Stimulated activated CD4-positive, alpha-beta T cell treated with anti-CD3 and anti-CD28 coated beads, Interleukin-15, amount 100 ng/mL, for 24 hours (primary cell): Measurements from ENCODE around the gene C10orf62.

Experiments
- DNase-seq: peaks from one replicate; pipeline ENCODE4 v3.0.0-alpha.2; 2020

C10orf62 gene

DNA sequence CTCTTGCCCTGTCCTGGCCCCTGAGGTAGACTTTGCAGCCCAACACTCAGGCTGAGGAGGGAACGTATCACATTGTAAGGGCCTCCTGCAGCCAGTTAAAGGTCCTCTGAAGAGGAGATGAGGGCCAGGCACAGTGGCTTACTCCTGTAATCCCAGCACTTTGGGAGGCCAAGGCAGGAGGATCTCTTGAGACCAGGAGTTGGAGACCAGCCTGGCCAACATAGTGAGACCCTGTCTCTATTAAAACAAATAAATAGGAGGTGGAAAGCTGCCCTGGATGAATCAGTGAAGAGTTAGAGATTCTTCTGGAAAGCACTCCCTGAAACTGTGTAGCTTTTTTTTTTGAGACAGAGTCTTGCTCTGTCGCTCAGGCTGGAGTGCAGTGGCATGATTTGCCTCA, 2.3 kb upstream of the C10orf62 start:
- DNase-seq: no peak

DNA sequence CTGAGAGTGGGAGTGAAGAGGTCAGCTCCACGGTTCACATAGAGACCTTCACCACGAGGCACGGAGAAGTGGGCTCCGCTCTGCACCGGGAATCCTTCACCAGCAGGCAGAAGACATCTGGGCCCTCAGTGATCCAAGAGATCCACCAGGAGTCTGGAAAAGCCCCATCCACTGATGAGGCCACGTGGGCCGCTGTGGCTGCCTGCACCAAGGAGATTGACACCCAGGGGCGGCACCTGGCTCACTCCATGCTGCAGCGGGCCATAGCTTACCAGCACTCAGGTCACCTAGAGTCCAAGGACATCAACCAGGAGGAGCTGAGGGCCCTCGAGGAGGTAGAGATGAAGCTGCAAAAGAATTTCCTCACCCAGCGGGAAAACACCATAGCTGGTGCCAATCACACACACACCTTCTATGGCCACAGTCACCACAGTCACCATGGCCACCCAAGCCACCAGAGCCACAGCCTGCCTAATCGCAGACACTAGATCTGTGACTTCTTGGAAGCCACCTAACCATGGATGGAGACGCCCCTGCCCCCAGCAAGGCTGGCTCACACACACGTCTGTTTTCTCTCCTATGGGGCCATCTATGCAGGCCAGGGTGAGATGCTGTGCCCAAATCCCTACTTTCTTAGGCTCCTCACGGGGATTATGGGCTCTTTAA, 694 bp downstream of the C10orf62 start:
- DNase-seq: no peak

DNA sequence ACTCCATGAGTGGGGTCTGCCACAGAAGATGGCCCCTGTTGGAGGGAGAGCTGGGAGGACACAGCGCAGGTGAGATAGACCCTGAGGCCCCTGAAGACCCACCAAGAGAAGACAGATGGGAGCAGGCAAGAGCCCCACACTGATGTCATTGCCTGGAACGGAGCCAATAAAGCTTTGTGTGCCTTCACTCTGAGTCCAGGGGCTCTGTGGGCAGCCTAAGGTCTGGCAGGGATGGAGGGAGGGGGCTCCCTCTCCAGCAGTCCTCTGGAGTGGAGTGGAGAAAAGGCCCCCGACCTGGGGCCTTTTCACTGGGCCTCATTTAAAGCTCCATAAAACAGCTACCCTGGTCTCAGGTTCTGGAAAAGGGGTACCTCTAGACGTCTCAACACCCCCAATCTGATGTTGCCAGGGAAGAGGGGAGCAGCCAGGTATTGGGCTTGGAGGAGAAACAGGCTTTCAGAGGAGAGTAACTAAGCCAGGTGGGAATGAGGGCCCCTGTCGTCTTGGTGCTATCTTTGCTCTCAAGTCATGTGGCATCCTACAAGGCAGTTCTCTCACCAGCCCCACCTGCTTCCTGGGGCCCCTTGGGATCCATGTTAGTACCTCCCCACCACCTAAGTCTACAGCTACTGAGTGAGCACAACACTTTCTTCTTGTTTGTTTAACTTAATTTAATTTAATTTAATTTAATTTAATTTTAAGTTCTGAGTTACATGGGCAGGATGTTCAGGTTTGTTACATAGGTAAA, 1.4 kb downstream of the C10orf62 start:
- DNase-seq: no peak

DNA sequence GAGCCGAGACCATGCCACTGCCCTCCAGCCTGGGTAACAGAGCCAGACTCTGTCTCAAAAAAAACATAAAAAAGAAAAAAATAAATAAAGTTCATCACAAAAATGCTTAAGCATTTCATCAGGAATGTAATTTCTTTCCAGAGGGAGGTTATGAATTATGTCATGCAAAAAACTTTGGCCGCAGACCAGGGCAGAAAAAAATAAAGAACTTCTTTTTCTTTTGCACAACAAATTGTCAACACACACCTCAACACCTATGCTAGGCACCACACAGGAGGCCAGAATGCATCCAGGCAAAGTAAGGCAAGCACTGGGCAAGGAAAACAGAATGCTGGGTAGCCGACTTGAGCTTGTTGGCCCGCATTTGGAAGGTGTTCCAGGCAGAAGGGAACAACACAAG, 3.9 kb downstream of the C10orf62 start:
- no peak for DNase-seq

DNA sequence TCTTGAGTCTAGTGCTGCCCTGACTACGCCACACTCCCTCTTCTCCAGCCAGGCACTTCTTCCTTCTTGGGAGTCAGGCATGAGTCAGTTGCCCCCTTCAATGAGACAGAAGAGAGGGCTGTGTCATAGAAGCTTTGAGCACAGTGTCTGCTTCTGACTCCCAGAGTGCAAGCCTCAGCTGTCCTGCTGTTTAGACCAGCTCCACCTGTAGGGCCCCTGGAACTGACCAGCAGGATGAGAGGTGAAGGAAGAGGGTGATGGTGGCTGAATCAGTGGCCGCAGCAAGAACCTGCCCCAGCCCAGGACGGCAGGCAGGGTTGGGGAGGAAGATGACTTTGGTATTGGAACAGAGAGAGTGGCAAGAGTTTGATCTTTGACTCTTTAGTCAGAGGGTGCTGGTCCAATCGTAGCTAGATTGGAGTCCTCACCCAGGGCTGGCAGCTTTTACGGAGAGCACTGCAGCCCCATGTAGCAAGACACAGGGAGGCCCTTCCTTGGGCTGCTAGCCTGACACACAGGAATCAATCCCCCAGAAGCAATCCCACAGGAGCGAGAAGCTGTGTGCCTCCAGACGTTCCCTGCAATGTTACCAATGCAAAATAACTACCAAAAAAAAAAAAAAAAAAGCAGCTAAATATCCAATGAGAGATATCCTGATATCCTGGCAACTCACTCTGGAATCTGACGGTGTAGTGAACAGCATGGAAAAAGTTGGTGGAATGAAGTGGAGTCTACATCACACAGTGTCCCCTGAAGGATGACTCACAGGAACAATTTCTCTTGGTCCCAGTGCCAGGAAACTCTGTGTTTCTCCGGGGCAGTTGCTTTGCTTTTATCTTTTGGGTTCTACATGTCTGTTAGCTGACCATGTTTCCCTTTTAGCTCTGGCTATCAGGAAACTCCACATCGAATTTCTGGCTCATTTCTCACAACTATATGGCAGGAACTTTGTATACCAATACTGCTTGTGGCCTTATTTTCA, 6.9 kb downstream of the C10orf62 start:
- no peak for DNase-seq

DNA sequence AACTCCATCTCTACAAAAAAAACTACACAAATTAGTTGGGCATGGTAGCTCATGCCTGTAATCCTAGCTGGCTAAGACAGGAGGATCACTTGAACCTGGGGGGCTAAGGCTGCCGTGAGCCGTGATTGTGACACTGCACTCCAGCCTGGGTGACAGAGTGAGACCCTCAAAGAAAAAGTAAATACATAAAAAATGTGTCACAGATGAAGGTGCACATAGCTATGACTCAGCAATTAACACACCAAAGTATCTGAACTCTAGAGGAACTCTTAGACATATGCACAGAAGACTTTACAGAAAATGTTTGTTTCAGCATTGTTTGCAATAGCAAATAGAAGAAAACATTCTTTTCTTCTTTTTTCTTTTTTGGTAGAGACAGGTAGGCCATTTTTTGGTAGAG, 8.3 kb downstream of the C10orf62 start:
- DNase-seq: no peak

DNA sequence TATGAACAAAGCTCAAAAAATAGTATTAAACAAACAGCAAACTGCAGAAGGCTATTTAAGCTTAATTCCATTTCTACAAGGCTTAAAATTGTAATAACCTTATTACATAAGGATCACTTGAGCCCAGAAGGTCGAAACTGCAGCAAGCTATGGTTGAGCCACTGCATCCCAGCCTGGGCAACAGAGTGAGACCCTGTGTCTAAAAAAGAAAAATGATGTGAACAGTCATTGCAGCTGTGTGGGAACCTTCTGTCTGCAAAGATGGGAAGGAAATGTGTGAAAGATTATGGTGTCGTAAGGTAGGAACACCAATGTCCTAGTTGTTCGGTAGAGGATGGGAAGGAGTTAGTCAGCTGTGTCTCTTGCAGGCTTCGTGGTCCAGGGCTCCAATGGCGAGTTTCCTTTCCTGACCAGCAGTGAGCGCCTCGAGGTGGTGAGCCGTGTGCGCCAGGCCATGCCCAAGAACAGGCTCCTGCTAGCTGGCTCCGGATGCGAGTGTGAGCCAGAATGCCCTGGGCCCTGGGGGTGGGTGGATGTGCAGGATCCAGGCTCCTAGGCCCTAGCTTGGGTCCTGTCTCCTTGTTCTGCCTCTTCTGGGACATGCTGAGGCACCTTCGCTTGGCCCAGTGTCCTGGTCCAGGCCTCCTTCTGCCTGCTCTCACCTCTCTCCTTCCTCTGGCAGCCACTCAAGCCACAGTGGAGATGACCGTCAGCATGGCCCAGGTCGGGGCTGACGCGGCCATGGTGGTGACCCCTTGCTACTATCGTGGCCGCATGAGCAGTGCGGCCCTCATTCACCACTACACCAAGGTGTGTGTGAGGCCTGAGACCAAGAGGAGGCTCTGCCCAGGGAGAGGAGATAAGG, 9.1 kb downstream of the C10orf62 start:
- DNase-seq: no peak

DNA sequence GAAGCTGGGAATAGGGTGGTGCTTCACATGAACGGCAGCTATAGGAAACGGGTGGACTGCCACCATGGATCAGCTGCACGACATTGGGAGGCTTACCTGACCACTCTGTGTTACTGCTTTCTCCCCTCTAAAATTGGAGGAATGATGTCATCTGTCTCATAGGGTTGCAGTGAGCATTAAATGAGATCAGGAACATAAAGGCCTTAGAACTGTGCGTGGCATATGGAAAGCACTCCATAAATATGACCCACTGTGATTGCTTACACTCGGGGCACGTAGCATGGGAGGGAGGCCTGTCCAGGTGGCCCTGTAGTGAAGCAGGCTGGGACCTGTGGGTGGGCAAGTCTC, 9.7 kb downstream of the C10orf62 start:
- no peak for DNase-seq

DNA sequence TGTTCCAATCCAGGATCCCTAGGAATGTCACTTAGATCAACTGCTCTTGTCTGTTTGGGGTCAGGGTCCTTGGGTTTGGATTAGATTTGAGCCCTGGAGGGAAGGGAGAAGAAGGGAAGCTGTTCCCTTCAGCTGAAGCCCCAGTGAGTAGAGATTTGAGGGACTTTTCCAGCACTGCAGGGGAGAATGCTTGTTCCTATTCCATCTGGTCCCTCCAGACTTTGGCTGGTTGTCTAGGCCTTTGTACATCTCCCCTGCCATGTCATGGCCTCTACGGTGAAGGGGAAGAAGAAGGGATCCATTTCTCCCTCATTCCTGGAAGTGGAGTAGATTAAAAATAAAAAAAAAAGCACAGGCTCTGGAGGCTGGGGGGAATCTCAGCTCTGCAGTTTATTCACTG, 11.1 kb downstream of the C10orf62 start:
- no peak for DNase-seq

DNA sequence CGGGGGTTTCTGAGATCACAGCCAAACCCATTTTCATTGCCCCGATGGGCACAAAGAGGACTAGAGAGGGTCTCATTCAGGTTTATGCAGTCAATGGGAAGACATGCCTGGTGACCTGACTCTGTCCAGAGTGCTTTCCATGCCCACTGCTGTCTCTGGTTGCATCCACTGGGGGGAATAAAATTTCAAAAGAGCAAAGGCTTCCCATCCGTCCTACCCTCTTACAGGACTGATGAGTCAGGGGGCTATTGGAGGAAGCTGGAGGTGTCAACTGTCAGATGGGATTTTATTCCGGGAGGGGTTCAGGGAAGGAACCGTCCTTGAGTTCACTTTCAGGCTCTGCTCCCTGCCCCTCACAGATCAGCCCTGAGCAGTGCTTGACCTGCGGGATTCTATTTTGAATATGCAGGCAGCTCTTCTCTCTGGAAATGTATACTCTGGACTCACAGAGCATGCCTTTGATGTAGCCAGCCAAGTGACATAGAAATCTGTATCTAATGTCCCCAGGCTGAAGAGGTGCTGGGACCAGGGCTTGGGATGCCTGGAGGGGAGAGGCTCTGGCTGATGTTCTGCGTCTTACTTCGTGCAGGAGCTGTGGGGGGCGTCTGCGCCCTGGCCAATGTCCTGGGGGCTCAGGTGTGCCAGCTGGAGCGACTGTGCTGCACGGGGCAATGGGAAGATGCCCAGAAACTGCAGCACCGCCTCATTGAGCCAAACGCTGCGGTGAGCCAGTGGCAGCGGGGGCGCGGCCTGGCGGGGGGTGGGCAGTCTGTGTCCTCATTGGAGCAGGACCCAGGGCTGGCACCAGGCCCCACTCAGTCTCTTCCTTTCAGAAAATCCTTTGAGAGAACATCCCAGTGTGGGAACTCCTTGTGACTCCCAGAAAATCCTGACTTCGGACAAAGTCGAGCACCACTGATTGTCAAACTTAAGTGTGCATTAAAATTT, 12.0 kb downstream of the C10orf62 start:
- DNase-seq: no peak

DNA sequence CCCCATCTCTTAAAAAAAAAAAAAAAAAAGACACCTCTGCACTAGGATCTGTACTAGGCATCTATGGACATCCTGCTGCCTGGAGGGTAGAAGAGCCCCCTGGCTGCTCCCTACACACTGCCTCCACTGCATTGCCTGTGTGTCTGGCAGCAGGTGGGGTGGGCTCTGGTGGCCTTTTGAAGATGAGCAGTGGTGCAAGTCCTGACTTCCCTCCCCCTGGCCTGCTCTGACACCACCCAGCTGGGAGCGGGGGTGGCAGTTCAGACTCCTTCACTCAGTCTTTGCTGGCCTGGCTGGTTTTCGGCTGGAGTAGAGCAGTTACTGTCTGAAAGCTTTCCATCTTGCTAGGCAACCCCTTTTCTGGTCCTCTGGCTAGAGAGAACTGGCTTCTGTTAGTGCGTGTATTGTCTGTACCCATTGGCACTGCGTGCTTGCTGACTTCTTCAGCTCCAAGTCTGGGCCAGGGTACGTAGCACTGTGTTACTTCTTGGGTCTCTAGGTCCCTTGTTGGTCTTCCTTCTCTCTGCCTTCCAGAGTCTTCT, 17.6 kb downstream of the C10orf62 start:
- DNase-seq: no peak

DNA sequence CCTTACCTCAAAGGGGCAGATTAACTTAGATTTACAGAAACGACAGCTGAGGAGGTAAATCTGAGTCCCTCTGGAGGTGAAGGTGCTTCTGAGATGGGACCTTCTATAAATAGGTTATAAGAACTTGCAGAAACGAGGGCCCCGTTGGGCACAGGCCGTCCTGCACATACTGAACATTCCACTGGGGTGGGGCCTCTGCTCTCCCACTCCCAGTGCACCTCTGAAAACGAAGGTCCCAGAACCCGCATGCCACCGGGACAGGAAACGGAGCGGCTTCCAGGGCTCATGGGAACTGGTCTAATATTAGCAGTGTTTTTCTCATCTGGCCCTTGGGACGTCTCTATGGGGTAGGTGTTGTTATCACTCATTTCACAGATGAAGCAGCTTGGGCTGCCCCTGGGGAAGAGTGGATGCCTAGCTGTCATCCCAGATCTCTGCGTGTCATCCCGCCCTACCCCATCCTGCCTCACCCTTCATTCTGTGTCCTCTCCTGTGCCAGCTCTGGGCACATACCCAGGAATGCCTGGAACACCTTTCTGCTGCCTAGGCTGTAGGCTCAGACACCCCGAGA, 19.6 kb downstream of the C10orf62 start:
- DNase-seq: no peak

DNA sequence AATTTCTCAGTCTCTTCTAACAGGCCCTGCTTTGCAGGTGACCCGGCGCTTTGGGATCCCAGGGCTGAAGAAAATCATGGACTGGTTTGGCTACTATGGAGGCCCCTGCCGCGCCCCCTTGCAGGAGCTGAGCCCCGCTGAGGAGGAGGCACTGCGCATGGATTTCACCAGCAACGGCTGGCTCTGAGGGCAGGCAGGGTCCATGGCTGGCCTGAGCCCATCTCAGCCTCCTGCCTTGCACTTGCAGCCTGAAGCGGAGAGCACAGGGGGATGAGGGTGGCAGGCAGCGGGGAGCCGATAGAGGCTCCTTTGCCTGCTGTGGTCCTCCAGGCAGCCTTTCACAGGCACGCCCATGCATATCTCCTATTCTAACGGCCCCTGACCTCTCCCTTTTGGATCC, 22.0 kb downstream of the C10orf62 start:
- DNase-seq: no peak

DNA sequence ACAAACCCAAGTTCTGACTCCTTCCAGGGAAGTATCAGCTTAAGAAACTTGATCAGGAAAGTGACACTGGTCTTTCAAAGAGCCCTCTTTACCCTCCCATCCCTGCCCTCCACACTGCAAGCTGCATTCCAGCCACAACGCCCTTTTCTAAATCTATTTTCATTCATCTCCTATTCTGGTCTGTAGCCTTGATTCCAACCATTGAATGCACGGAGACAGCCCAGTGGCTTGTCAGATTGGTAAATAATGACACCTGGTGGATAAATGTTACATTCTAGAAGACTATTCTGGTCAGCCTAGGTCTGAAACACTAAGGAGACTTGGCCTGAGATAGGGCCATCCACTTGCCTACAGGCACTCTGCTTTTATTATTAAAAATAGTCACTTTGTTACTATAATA, 22.9 kb downstream of the C10orf62 start:
- DNase-seq: no peak

DNA sequence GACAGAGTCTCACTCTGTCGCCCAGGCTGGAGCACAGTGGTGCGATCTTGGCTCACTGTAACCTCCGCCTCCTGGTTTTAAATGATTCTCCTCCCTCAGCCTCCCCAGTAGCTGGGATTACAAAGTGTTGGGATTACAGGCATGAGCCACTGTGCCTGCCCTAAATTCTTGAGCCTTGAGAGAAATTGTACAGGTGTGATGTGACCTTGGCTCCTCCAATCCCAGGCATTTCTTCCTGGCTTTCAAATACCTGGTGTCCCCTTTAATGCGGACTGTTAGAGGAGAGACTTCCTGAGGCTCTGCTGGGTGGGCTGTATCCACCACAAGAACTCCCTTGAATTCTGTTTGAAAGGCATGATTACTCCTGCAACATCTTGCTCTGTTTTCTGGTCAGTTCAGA, 28.8 kb downstream of the C10orf62 start:
- DNase-seq: no peak

DNA sequence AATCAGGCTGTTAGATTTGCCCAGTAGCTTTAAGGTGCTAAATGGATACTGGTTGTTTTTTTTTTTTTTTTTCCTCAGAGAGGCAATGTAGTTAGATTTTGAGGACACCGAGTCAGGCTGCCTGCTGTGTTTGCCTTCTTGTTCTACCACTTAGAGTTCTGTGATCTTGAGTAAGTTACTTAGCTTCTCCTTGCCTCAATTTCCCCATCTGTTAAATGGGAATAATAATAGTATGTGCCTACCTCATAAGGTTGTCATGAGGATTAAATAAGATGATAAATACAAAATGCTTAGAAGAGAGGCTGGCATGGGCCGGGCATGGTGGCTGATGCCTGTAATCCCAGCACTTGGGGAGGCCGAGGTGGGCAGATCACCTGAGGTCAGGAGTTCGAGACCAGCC, 29.2 kb downstream of the C10orf62 start:
- DNase-seq: no peak

DNA sequence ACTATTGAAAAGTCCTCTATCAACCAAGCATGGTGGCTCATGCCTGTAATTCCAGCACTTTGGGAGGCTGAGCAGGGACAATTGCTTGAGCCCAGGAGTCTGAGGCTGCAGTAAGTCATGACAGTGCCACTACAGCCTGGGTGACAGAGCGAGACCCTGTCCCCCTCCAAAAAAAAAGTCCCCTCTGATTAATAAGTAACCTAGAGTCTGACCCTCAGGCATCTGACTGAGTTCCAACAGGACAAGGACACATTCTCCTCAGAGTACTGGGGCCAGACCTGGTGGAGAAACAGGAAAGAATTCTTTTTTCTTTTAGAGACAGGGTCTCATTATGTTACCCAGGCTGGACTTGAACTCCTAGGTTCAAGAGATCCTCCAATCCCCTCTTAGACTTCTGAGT, 33.8 kb downstream of the C10orf62 start:
- no peak for DNase-seq

DNA sequence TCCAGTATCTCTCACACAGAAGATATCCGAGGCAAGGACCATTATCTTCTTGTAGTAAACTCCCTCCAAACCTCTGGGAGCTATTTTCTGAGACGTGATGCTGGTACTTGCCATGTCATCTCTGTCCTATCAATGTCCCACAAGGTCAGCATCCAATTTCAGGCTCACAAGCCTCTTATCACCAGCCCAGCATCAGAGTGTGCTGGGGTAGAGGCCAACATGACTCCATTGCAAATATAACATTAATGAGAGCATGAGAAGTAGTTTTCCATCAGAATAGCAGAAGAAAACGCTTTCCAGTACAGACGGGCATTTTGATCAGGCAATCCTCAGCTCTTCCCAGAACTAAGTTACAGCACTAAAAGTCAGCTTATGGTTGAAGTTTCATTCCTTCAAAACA, 38.2 kb downstream of the C10orf62 start:
- no peak for DNase-seq

DNA sequence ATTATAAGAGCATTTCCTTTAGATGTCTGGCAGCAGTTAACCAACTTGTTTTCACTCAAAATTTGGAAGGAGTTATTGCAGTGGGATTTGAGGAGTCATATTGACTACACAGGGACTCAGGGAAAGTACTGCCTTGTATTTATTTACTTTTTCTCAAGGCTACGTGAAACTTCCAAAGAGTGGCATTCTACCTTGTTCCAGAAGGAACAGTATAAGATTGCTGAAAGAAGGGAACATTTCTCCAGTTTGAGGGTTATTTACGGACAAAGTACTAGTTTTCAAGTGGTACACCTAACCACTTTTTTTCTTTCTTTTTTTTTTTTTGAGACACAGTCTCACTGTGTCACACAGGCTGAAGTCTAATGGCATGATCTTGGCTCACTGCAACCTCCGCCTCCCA, 38.7 kb downstream of the C10orf62 start:
- DNase-seq: no peak

DNA sequence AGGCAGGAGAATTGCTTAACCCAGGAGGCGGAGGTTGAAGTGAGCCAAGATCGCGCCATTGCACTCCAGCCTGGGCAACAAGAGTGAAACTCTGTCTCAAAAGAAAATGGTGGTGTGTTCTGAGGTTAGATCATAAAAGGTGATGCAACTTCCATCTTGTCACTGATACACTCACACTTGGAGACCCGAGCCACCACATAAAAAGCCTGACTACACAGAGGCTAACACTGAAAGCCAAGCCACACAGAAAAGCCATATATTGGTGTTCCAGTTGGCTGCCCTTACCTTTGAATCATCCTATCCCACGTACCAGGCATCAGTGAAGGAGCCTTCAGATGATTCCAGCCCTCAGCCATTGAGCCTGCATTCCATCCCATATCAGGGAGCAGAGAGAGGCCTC, 39.8 kb downstream of the C10orf62 start:
- DNase-seq: no peak

DNA sequence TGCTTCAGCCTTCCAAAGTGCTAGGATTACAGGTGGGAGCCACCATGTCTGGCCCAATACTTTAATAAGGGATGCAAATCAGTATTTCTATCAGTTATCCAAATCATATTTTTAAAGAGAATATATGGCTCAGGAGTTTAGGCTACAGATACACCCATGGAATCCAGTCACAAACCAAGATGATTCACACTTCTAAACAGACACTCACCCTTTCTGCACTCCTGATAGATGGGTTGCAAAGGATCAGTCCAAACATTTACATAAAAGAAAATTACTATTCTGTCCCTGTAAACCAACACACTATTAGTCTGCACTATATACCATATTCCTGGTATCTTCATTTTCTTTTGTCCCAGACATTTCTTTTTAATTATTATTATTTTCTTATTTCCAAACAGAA, 41.6 kb downstream of the C10orf62 start:
- no peak for DNase-seq
